Measurements from ENCODE around the gene FLNB. TPM values are rescaled to one million over a fixed set of nuclear protein-coding genes. Genes with fewer than 3 reads are reported as not detected.
A peak's percentile ranks its signal among the peaks of the same experiment; 100 is the strongest.

The FLNB gene
- total RNA-seq, 4 donors from 2014 or later, result 116 to 533 (median 439) TPM

GRCh38 chr3:58191361-58191991 lies 183.3 kb downstream of the FLNB start:
- no peaks in the 10 kb centered on the region for H3K36me3 ChIP-seq
- no peaks in the 10 kb centered on the region for H3K27me3 ChIP-seq
- no peak overlapping the region for H3K27ac ChIP-seq
- H3K9me3 ChIP-seq, result no peaks in the 10 kb centered on the region
- H3K4me1 ChIP-seq, result no peaks in the 10 kb centered on the region
- TF ChIP-seq POLR2A (IDR thresholded peaks at IDR 0.05), result no peak
- TF ChIP-seq CTCF (IDR thresholded peaks at IDR 0.05), result no peak
- H3K4me3 ChIP-seq, result no peak overlapping the region
- DNase-seq, result no peak

DNA sequence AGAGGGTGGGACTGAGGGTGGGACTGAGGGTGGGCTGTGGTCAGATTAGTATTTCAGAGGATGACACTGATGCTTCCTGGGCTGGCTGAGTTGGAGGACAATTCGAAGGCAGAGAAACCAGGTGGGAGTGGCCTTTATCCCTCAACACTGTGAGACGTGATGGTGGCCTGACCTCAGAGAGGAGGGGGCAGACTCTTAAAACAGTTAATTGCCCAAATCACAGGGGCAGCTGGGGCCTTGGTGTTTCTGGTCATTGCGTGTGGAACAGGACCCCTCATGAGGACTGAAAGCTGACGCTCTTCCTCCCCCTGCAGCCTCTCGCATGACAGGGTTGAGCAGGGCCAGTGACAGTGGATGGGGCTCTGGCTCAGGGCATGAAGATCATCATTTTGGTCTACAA lies 183.8 kb downstream of the FLNB start:
- Histone ChIP-seq H3K36me3 (no peaks in the 10 kb centered on the region), H3K27ac (no peak overlapping the region), H3K9me3 (no peaks in the 10 kb centered on the region), H3K4me1 (peaks cover 0 to 4% (median 0%) of the 10 kb centered on the region in 4 donors), H3K4me3 (no peak overlapping the region), H3K27me3 (no peaks in the 10 kb centered on the region)
- no peak for TF ChIP-seq POLR2A (IDR thresholded peaks at IDR 0.05)
- no peak for TF ChIP-seq CTCF (IDR thresholded peaks at IDR 0.05)
- DNase-seq, result no peak

DNA sequence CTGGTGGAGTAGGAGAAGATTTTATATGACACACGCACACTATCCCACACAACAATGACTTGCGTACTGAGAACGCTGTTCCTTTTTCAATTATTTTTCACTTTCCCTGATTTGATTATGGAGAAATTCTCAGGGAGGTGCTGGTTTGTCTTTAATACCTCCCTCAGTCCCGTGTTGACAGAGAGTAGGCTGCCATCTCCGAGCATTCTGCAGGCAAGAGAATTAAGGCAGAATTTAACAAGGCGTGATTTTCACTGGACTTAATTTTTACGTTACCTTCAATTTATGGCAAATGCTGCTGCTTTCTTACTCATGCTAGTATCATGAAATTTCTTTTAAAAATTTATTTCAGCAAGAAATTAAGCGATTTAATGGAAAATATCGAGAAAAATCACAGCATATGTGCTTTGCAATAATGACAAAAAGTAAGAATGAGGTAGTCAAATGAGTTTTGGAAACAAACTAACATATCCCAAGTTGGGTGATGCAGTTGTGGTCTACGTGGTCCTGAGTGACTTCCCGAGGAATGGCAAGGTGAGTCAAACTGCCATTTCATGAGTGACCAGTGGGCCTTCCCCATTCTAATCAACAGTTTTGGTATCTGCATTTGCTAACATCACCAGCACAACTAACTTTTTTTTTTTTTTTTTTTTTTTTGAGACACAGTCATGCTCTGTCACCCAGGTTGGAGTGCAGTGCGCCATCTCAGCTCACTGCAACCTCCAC lies 185.6 kb downstream of the FLNB start:
- no peak overlapping the region for H3K4me3 ChIP-seq
- no peak overlapping the region for H3K27ac ChIP-seq
- TF ChIP-seq CTCF (IDR thresholded peaks at IDR 0.05) (no peak), POLR2A (IDR thresholded peaks at IDR 0.05) (no peak)
- no peaks in the 10 kb centered on the region for H3K27me3 ChIP-seq
- peaks cover 0 to 9% (median 0%) of the 10 kb centered on the region in 4 donors for H3K4me1 ChIP-seq
- DNase-seq, result no peak
- no peaks in the 10 kb centered on the region for H3K9me3 ChIP-seq
- H3K36me3 ChIP-seq, result no peaks in the 10 kb centered on the region

DNA sequence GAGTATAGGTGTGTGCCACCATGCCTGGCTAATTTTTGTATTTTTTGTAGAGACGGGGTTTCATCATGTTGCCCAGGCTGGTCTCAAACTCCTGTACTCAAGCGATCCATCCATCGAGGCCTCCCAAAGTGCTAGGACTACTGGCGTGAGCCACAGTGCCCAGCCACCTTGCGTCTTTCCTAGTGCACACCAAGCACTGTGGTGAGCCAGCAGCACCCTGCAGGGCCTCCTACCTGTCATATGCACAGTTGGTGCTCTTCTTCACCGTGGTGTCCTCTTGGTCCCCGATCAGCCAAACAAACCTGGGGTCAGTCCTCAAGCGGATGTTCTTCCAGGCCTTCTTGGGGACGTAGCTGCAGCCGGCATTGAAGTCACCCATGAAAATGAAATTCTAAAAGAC lies 189.4 kb downstream of the FLNB start:
- H3K9me3 ChIP-seq, result no peaks in the 10 kb centered on the region
- peak overlapping the region in 1 of 4 donors; percentile 61 for H3K27ac ChIP-seq
- no peak for DNase-seq
- no peaks in the 10 kb centered on the region for H3K27me3 ChIP-seq
- no peak for TF ChIP-seq CTCF (IDR thresholded peaks at IDR 0.05)
- TF ChIP-seq POLR2A (IDR thresholded peaks at IDR 0.05), result no peak
- H3K4me3 ChIP-seq, result no peak overlapping the region
- H3K4me1 ChIP-seq, result peaks cover 0 to 24% (median 0%) of the 10 kb centered on the region in 4 donors
- no peaks in the 10 kb centered on the region for H3K36me3 ChIP-seq

DNA sequence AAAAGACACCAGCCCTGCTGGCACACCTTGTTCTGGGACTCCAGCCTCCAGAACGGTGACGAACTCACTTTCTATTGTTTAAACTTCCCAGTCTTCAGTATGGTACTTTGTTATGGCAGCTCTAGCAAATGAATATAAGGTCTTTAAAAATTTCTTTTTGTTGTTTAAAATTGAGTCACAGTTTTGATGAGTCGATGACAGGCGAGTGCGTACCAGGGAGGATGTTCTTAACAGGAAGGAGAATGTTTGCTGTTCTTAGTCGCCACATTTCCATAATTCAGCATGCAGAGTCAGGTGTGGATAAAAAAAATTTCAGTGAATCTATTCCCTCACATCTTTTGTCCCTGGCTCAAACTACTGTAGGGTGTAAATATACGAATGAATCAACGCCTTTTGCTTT lies 190.1 kb downstream of the FLNB start:
- TF ChIP-seq POLR2A (IDR thresholded peaks at IDR 0.05) (no peak), CTCF (IDR thresholded peaks at IDR 0.05) (no peak)
- no peak for DNase-seq
- Histone ChIP-seq H3K27me3 (no peaks in the 10 kb centered on the region), H3K4me1 (peaks cover 0 to 24% (median 0%) of the 10 kb centered on the region in 4 donors), H3K36me3 (no peaks in the 10 kb centered on the region), H3K9me3 (no peaks in the 10 kb centered on the region), H3K27ac (peak overlapping the region in 2 of 4 donors; percentile 8 to 30), H3K4me3 (no peak overlapping the region)

All from Peyer's patch (tissue), 4 donors.